PC-9 (cell line): ENCODE results near the gene PRICKLE3.
"Not testable (repeated sequence)": the region's sequence is repeated elsewhere in the genome, so short reads cannot be mapped to it uniquely, and the experiment has no call there.

Experiments used
- EZH2 ChIP-seq: fragments of 200-600 bp; sonication (generic); IDR thresholded peaks from 2 replicates; pipeline ENCODE4 v1.8.0; 2017; ENCODE audit warnings: antibody characterized with exemption, low read depth
- TF ChIP-seq, protein P1 (sequence below): fragments of 200-600 bp; sonication (generic); conservative IDR thresholded peaks from 2 replicates; pipeline ENCODE4 v1.6.1; 2017; ENCODE audit warnings: mixed run types, antibody characterized with exemption, mild to moderate bottlenecking, moderate library complexity

DNA sequence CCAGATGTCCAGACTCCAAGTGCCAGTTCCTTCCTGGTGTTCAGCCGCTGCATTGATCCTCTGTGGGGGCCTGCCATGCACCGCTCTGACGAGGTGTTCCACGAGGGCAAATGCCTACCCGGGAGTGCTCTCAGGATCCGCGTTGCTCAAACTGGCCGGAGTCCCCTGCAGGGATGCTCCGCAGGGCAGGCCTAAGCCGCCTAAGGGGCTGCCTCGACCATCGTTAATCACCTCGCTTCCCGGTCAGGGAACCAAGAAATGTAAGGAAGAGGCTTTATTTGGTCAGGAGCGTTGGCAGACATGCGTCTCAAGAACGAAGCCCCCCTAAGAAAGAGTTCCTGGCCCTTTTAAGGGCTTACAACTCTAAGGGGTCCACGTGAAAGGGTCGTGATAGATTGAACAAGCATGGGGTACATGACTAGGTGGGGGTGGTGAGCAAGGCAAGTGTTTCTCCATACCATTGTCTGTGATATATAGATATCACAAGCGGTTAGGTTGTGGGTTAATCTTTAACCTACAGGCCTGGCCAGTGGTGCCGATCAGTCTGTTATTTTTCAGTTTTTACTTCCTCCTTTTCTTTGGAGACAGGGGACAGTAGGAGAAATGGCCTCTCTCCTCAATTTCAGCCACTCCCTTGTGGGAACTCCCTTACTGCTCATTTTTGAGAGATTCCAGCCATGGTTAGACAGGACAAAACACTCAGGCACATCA lies 37.6 kb downstream of the PRICKLE3 start:
- TF ChIP-seq, protein P1, sequence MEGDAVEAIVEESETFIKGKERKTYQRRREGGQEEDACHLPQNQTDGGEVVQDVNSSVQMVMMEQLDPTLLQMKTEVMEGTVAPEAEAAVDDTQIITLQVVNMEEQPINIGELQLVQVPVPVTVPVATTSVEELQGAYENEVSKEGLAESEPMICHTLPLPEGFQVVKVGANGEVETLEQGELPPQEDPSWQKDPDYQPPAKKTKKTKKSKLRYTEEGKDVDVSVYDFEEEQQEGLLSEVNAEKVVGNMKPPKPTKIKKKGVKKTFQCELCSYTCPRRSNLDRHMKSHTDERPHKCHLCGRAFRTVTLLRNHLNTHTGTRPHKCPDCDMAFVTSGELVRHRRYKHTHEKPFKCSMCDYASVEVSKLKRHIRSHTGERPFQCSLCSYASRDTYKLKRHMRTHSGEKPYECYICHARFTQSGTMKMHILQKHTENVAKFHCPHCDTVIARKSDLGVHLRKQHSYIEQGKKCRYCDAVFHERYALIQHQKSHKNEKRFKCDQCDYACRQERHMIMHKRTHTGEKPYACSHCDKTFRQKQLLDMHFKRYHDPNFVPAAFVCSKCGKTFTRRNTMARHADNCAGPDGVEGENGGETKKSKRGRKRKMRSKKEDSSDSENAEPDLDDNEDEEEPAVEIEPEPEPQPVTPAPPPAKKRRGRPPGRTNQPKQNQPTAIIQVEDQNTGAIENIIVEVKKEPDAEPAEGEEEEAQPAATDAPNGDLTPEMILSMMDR, result not testable (repeated sequence)
- TF ChIP-seq EZH2, result not testable (repeated sequence)
